WTC11 (cell line): ENCODE measurements around the gene ZAR1L. TPM values are rescaled to one million over a fixed set of nuclear protein-coding genes. Genes with fewer than 3 reads are reported as not detected.

Experiments used
- ATAC-seq: fragments of 200-7000 bp; cut with Tn5 transposase; 2 replicates; pipeline ENCODE4 v1.10.0; 2021; ENCODE audit warnings: mild to moderate bottlenecking, moderate library complexity
- CTCF ChIA-PET: fragments of 300-600 bp; sonication (Branson Sonifier 250); formaldehyde crosslinking; loops from one replicate; lab custom pipeline; 2021; ENCODE audit warnings: antibody characterized with exemption; lab: Charles Lee
- POLR2A ChIA-PET: fragments of 350-600 bp; sonication (Branson Sonifier 250); formaldehyde crosslinking; loops from one replicate; lab custom pipeline; 2021; ENCODE audit warnings: antibody characterized with exemption; lab: Charles Lee
- DNase-seq: peaks from one replicate; pipeline ENCODE4 v3.0.0; 2021; ENCODE audit warnings: low spot score
- H3K27ac Mint-ChIP-seq: 2 replicates; pipeline ENCODE4 v1.8.0; 2021; ENCODE audit warnings: mixed read lengths
- H3K27me3 Mint-ChIP-seq: 2 replicates; pipeline ENCODE4 v1.8.0; 2021; ENCODE audit warnings: low read depth, mild to moderate bottlenecking, moderate library complexity, mixed read lengths
- H3K36me3 Mint-ChIP-seq: 2 replicates; pipeline ENCODE4 v1.8.0; 2021; ENCODE audit warnings: mixed read lengths
- H3K4me1 Mint-ChIP-seq: 2 replicates; pipeline ENCODE4 v1.8.0; 2022; ENCODE audit warnings: mixed read lengths
- H3K4me3 Mint-ChIP-seq: 2 replicates; pipeline ENCODE4 v1.8.0; 2021; ENCODE audit warnings: mild to moderate bottlenecking, moderate library complexity, mixed read lengths
- H3K9me3 Mint-ChIP-seq: 2 replicates; pipeline ENCODE4 v1.8.0; 2021; ENCODE audit warnings: mixed read lengths
- AR ChIP-seq: fragments of 250-450 bp; sonication (Bioruptor Pico); IDR thresholded peaks from 2 replicates; pipeline ENCODE4 v1.9.0; 2021; ENCODE audit warnings: mild to moderate bottlenecking
- ATF2 ChIP-seq: sonication (generic); formaldehyde crosslinking; IDR thresholded peaks from 2 replicates; pipeline ENCODE4 v1.8.1; 2022; ENCODE audit warnings: low read depth, missing genetic modification reagents, borderline replicate concordance
- CBFB ChIP-seq: sonication (generic); formaldehyde crosslinking; IDR thresholded peaks from 2 replicates; pipeline ENCODE4 v1.8.1; 2022; ENCODE audit warnings: mild to moderate bottlenecking, low read depth, missing genetic modification reagents
- E2F1 ChIP-seq: sonication (generic); formaldehyde crosslinking; IDR thresholded peaks from 2 replicates; pipeline ENCODE4 v1.8.0; 2022; ENCODE audit warnings: mild to moderate bottlenecking, missing genetic modification reagents
- E2F4 ChIP-seq: sonication (generic); formaldehyde crosslinking; IDR thresholded peaks from 2 replicates; pipeline ENCODE4 v1.8.1; 2022; ENCODE audit warnings: low read depth, mild to moderate bottlenecking, moderate library complexity, missing genetic modification reagents, borderline replicate concordance
- FOXK1 ChIP-seq: sonication (generic); formaldehyde crosslinking; IDR thresholded peaks from 2 replicates; pipeline ENCODE4 v1.8.0; 2022; ENCODE audit warnings: mild to moderate bottlenecking, moderate library complexity, missing genetic modification reagents
- FOXP1 ChIP-seq: sonication (generic); formaldehyde crosslinking; IDR thresholded peaks from 2 replicates; pipeline ENCODE4 v1.8.0; 2022; ENCODE audit warnings: missing genetic modification reagents, mild to moderate bottlenecking, moderate library complexity, borderline replicate concordance
- HMGA2 ChIP-seq: fragments of 250-450 bp; sonication (Bioruptor Pico); IDR thresholded peaks from 2 replicates; pipeline ENCODE4 v1.4.0; 2021; ENCODE audit warnings: mild to moderate bottlenecking, moderate library complexity
- MAX ChIP-seq: sonication (generic); formaldehyde crosslinking; IDR thresholded peaks from 2 replicates; pipeline ENCODE4 v1.8.0; 2022; ENCODE audit warnings: mild to moderate bottlenecking, missing genetic modification reagents
- MXD4 ChIP-seq: fragments of 250-450 bp; sonication (Bioruptor Pico); IDR thresholded peaks from 2 replicates; pipeline ENCODE4 v1.8.0; 2021; ENCODE audit warnings: mild to moderate bottlenecking, moderate library complexity, borderline replicate concordance
- MYBL2 ChIP-seq: sonication (generic); formaldehyde crosslinking; IDR thresholded peaks from 2 replicates; pipeline ENCODE4 v1.8.1; 2023; ENCODE audit warnings: mild to moderate bottlenecking, moderate library complexity, missing genetic modification reagents
- NFYB ChIP-seq: sonication (generic); formaldehyde crosslinking; conservative IDR thresholded peaks from 2 replicates; pipeline ENCODE4 v1.8.0; 2022; ENCODE audit warnings: low read depth, missing genetic modification reagents
- NR1H2 ChIP-seq: sonication (generic); formaldehyde crosslinking; IDR thresholded peaks from 2 replicates; pipeline ENCODE4 v1.9.0; 2021; ENCODE audit warnings: mild to moderate bottlenecking, moderate library complexity, missing genetic modification reagents
- PREB ChIP-seq: sonication (generic); formaldehyde crosslinking; IDR thresholded peaks from 2 replicates; pipeline ENCODE4 v1.8.1; 2022; ENCODE audit warnings: mild to moderate bottlenecking, missing genetic modification reagents, moderate library complexity, borderline replicate concordance
- SMAD3 ChIP-seq: sonication (generic); formaldehyde crosslinking; IDR thresholded peaks from 2 replicates; pipeline ENCODE4 v1.8.0; 2022; ENCODE audit warnings: missing genetic modification reagents, mild to moderate bottlenecking, borderline replicate concordance
- SOX15 ChIP-seq: fragments of 250-450 bp; sonication (Bioruptor Pico); IDR thresholded peaks from 2 replicates; pipeline ENCODE4 v1.9.0; 2021; ENCODE audit warnings: mild to moderate bottlenecking
- SP1 ChIP-seq: sonication (generic); formaldehyde crosslinking; conservative IDR thresholded peaks from 2 replicates; pipeline ENCODE4 v1.8.1; 2022; ENCODE audit warnings: missing genetic modification reagents
- STAT6 ChIP-seq: sonication (generic); formaldehyde crosslinking; conservative IDR thresholded peaks from 2 replicates; pipeline ENCODE4 v1.8.1; 2023; ENCODE audit warnings: mild to moderate bottlenecking, low read depth, missing genetic modification reagents, moderate library complexity
- TP53 ChIP-seq: sonication (generic); formaldehyde crosslinking; IDR thresholded peaks from 2 replicates; pipeline ENCODE4 v1.8.1; 2023; ENCODE audit warnings: mild to moderate bottlenecking, missing genetic modification reagents
- ZNF232 ChIP-seq: sonication (generic); formaldehyde crosslinking; IDR thresholded peaks from 2 replicates; pipeline ENCODE4 v1.8.0; 2022; ENCODE audit warnings: mild to moderate bottlenecking, missing genetic modification reagents
- total RNA-seq: library from RNA; stranded (reverse); gene quantifications from 3 replicates; pipeline ENCODE4 v1.2.3, GENCODE V29; 2021

The ZAR1L gene
- total RNA-seq, 1 experiment from 2014 or later: 0.33 TPM

- H3K27ac Mint-ChIP-seq: no peak overlapping the region
- no peaks in the 10 kb centered on the region for H3K9me3 Mint-ChIP-seq
- DNase-seq: no peak
- no peaks in the 10 kb centered on the region for H3K27me3 Mint-ChIP-seq
- CTCF ChIA-PET: interaction anchor here (1.2 kb wide), 1 partner anchor 34 kb away, joined by 3 read pairs; no protein-coding TSS in a partner anchor
- no peaks in the 10 kb centered on the region for H3K36me3 Mint-ChIP-seq
- no peak for ATAC-seq
- no peak for TF ChIP-seq AR (CRISPR knock-in tag)
- TF ChIP-seq FOXK1: no peak
- TF ChIP-seq SMAD3 (CRISPR knock-in tag): no peak
- H3K4me3 Mint-ChIP-seq: no peak overlapping the region
- POLR2A ChIA-PET: no interaction called here
- no peaks in the 10 kb centered on the region for H3K4me1 Mint-ChIP-seq
Observed at GRCh38 chr13:32302461-32302860, 12.7 kb downstream of the ZAR1L start.

GRCh38 chr13:32300920-32301319, 14.2 kb downstream of the ZAR1L start:
- ChIA-PET POLR2A (no interaction called here), CTCF (interaction anchor here (1.1 kb wide), 1 partner anchor 136 kb away, joined by 3 read pairs; no protein-coding TSS in a partner anchor)
- ATAC-seq: no peak
- no peak overlapping the region for H3K4me3 Mint-ChIP-seq
- H3K27me3 Mint-ChIP-seq: no peaks in the 10 kb centered on the region
- no peaks in the 10 kb centered on the region for H3K36me3 Mint-ChIP-seq
- TF ChIP-seq PREB (CRISPR knock-in tag): no peak
- no peak for TF ChIP-seq TP53 (CRISPR knock-in tag)
- no peak for TF ChIP-seq SP1 (CRISPR knock-in tag)
- TF ChIP-seq E2F4: no peak
- no peak for TF ChIP-seq NFYB (CRISPR knock-in tag)
- no peak for TF ChIP-seq HMGA2 (CRISPR knock-in tag)
- TF ChIP-seq FOXP1 (CRISPR knock-in tag): no peak
- no peak for TF ChIP-seq ZNF232 (CRISPR knock-in tag)
- TF ChIP-seq E2F1 (CRISPR knock-in tag): no peak
- TF ChIP-seq ATF2 (CRISPR knock-in tag): no peak
- no peaks in the 10 kb centered on the region for H3K9me3 Mint-ChIP-seq
- no peaks in the 10 kb centered on the region for H3K4me1 Mint-ChIP-seq
- no peak overlapping the region for H3K27ac Mint-ChIP-seq
- DNase-seq: no peak

- no peak for DNase-seq
- H3K36me3 Mint-ChIP-seq: no peaks in the 10 kb centered on the region
- H3K9me3 Mint-ChIP-seq: no peaks in the 10 kb centered on the region
- no peak; the same call in 1 of the 2 replicates for ATAC-seq
- ChIA-PET CTCF (interaction anchor here (1.1 kb wide), 1 partner anchor 136 kb away, joined by 3 read pairs; no protein-coding TSS in a partner anchor), POLR2A (no interaction called here)
- H3K4me1 Mint-ChIP-seq: no peaks in the 10 kb centered on the region
- H3K4me3 Mint-ChIP-seq: no peak overlapping the region
- no peak overlapping the region for H3K27ac Mint-ChIP-seq
- H3K27me3 Mint-ChIP-seq: no peaks in the 10 kb centered on the region
- TF ChIP-seq MAX (CRISPR knock-in tag) (no peak), E2F1 (CRISPR knock-in tag) (no peak), MXD4 (CRISPR knock-in tag) (no peak), FOXP1 (CRISPR knock-in tag) (no peak), SOX15 (CRISPR knock-in tag) (no peak), CBFB (CRISPR knock-in tag) (no peak), STAT6 (CRISPR knock-in tag) (no peak), NR1H2 (CRISPR knock-in tag) (no peak), MYBL2 (CRISPR knock-in tag) (no peak)
Observed at GRCh38 chr13:32300406-32300805, 14.8 kb downstream of the ZAR1L start.
